ENCODE data around the gene APOBEC4. TPM values are rescaled to one million over a fixed set of nuclear protein-coding genes. Genes with fewer than 3 reads are reported as not detected.
A peak's percentile ranks its signal among the peaks of the same experiment; 100 is the strongest.

Gene APOBEC4
- total RNA-seq, 2 experiments from 2014 or later, result not detected

- Mint-ChIP-seq H3K9me3 (no peaks in the 10 kb centered on the region), H3K36me3 (no peaks in the 10 kb centered on the region), H3K27ac (peak overlapping the region; percentile 85), H3K4me3 (peak overlapping the region; percentile 46), H3K27me3 (no peaks in the 10 kb centered on the region), H3K4me1 (peaks cover 33% of the 10 kb centered on the region)
- peak; percentile 9 for DNase-seq
Measured at GRCh38 chr1:183652107-183652506, 1.0 kb downstream of the APOBEC4 start.

GRCh38 chr1:183651612-183652011 is 1.5 kb downstream of the APOBEC4 start:
- Mint-ChIP-seq H3K4me3 (peak overlapping the region; percentile 46), H3K27me3 (no peaks in the 10 kb centered on the region), H3K36me3 (no peaks in the 10 kb centered on the region), H3K9me3 (no peaks in the 10 kb centered on the region), H3K27ac (peak overlapping the region; percentile 85), H3K4me1 (peaks cover 33% of the 10 kb centered on the region)
- DNase-seq, result no peak

DNA sequence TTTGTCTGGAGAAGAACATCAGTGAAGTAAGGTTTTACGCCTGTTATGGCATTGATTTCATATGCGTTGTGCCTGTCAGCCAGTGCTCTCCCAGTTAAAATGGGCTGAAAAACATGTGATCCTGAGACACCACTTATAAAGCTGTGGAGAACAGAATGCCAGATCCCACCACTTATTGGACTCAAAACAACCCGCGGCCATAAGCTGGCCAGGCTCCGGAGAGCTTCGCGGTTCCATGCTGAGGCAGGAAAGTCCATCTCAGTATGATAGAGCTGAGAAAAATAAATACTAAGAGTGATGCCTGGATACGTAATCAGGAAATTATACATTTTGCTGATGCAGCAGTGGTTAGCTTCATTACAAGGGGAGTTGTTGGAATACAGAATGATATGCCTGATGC is 5.1 kb downstream of the APOBEC4 start:
- Mint-ChIP-seq H3K9me3 (no peaks in the 10 kb centered on the region), H3K27me3 (no peaks in the 10 kb centered on the region), H3K4me1 (peaks cover 19% of the 10 kb centered on the region), H3K4me3 (no peak overlapping the region), H3K36me3 (no peaks in the 10 kb centered on the region), H3K27ac (no peak overlapping the region)
- DNase-seq, result no peak

- Mint-ChIP-seq H3K36me3 (no peaks in the 10 kb centered on the region), H3K27me3 (no peaks in the 10 kb centered on the region), H3K9me3 (no peaks in the 10 kb centered on the region), H3K4me3 (no peak overlapping the region), H3K4me1 (peaks cover 6% of the 10 kb centered on the region), H3K27ac (no peak overlapping the region)
- no peak for DNase-seq
Measured at GRCh38 chr1:183646776-183647175, 6.3 kb downstream of the APOBEC4 start.

GRCh38 chr1:183645531-183645930 is 7.6 kb downstream of the APOBEC4 start:
- no peaks in the 10 kb centered on the region for H3K9me3 Mint-ChIP-seq
- H3K4me1 Mint-ChIP-seq, result no peaks in the 10 kb centered on the region
- no peak overlapping the region for H3K27ac Mint-ChIP-seq
- no peaks in the 10 kb centered on the region for H3K36me3 Mint-ChIP-seq
- H3K4me3 Mint-ChIP-seq, result no peak overlapping the region
- H3K27me3 Mint-ChIP-seq, result no peaks in the 10 kb centered on the region
- DNase-seq, result no peak

- Mint-ChIP-seq H3K9me3 (no peaks in the 10 kb centered on the region), H3K4me3 (no peak overlapping the region), H3K36me3 (no peaks in the 10 kb centered on the region), H3K27ac (no peak overlapping the region), H3K27me3 (no peaks in the 10 kb centered on the region), H3K4me1 (peaks cover 1% of the 10 kb centered on the region)
- no peak for DNase-seq
Measured at GRCh38 chr1:183642166-183642565, 10.9 kb downstream of the APOBEC4 start.

GRCh38 chr1:183640193-183640592 is 12.9 kb downstream of the APOBEC4 start:
- H3K36me3 Mint-ChIP-seq, result peaks cover 2% of the 10 kb centered on the region
- no peak for DNase-seq
- H3K27me3 Mint-ChIP-seq, result peaks cover 4% of the 10 kb centered on the region
- H3K4me3 Mint-ChIP-seq, result no peak overlapping the region
- H3K9me3 Mint-ChIP-seq, result no peaks in the 10 kb centered on the region
- H3K27ac Mint-ChIP-seq, result no peak overlapping the region
- peaks cover 14% of the 10 kb centered on the region for H3K4me1 Mint-ChIP-seq

- peaks cover 4% of the 10 kb centered on the region for H3K36me3 Mint-ChIP-seq
- H3K9me3 Mint-ChIP-seq, result no peaks in the 10 kb centered on the region
- H3K27ac Mint-ChIP-seq, result no peak overlapping the region
- no peak overlapping the region for H3K4me3 Mint-ChIP-seq
- peaks cover 4% of the 10 kb centered on the region for H3K27me3 Mint-ChIP-seq
- H3K4me1 Mint-ChIP-seq, result peaks cover 14% of the 10 kb centered on the region
- DNase-seq, result no peak
Measured at GRCh38 chr1:183638649-183639387, 14.3 kb downstream of the APOBEC4 start.

DNA sequence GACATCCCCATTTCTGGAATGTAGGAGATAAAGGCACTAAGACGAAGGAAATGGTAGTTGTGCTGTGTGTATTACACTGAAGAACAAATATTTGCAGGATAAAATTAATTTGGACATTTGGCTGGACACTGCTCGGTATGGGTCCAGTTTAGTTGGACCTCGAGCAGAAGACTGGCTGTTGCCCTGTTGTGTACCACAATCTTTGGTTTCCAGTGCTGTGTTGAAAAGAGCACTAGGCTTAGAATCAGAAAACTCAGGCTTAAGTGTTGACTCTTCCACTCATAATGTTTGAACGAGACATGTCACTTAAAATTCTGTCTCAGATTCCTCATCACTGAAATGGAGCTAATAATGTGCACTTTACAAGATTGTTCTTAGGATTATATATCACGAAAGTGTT is 16.3 kb downstream of the APOBEC4 start:
- peak overlapping the region; percentile 99 for H3K4me3 Mint-ChIP-seq
- peaks cover 7% of the 10 kb centered on the region for H3K36me3 Mint-ChIP-seq
- no peaks in the 10 kb centered on the region for H3K9me3 Mint-ChIP-seq
- H3K27me3 Mint-ChIP-seq, result peaks cover 4% of the 10 kb centered on the region
- H3K4me1 Mint-ChIP-seq, result peaks cover 25% of the 10 kb centered on the region
- H3K27ac Mint-ChIP-seq, result no peak overlapping the region
- no peak for DNase-seq

DNA sequence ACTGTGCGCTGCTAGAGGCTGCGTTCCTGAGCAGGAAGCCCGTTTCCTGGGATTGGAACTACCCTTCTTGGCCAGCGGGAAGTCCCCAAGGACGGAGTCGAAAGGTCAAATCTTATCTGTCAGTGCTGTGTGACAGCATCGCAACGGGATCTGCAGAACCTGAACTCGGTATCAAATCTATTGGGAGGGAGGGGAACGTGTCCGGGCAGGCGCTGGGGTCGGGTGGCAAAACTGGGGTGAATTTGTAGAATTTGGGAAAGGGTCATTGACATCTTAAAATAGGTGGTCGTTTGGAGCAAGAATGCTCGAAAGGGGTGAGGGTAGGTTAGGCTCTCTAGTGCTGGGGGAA is 16.8 kb downstream of the APOBEC4 start:
- H3K4me3 Mint-ChIP-seq, result peak overlapping the region; percentile 99
- no peaks in the 10 kb centered on the region for H3K9me3 Mint-ChIP-seq
- peaks cover 4% of the 10 kb centered on the region for H3K27me3 Mint-ChIP-seq
- no peak for DNase-seq
- H3K4me1 Mint-ChIP-seq, result peaks cover 28% of the 10 kb centered on the region
- peaks cover 9% of the 10 kb centered on the region for H3K36me3 Mint-ChIP-seq
- peak overlapping the region; percentile 99 for H3K27ac Mint-ChIP-seq

DNA sequence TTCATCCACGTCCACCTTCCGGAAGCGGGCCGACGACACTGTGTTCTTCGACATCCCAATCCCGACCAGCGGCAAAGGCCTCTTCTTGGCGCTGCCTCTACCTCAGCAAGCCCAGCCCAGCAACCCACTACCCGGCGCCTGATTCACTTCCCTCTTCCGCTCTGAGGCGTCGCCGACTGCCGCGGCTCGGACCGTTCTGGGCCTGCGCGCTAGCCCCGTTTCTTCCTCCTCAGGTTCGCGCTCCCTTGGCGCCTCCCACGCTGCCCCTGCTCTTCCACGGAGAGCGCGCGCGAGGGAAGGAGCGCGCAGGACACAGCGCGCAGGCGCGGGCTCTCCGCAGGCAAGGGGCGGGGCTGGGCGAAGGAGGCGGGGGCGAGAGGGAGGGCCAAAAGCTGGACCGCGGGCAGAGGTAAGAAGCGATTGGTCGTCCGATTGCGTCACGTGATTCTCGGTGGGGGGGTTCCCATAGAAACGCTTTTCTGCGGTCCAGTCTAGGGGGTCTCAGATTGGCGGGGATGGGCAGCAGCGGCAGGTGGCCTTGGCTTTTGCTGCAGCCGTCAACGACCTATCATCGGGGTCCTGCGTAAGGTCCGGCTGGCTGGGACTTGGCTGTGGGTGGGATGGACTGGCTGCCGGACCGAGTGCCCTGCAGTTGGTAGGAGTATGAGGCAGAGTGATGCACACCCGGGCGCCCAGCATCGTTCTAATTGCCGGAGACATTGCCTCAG is 17.3 kb downstream of the APOBEC4 start, which contains the start of gene ARPC5:
Gene ARPC5 (minus strand): TSS at position 178 of the 728 bp plus-strand sequence. CDS start 124 bp downstream, at position 54.
- H3K27ac Mint-ChIP-seq, result peak within 1 kb of the TSS; percentile 99

DNA sequence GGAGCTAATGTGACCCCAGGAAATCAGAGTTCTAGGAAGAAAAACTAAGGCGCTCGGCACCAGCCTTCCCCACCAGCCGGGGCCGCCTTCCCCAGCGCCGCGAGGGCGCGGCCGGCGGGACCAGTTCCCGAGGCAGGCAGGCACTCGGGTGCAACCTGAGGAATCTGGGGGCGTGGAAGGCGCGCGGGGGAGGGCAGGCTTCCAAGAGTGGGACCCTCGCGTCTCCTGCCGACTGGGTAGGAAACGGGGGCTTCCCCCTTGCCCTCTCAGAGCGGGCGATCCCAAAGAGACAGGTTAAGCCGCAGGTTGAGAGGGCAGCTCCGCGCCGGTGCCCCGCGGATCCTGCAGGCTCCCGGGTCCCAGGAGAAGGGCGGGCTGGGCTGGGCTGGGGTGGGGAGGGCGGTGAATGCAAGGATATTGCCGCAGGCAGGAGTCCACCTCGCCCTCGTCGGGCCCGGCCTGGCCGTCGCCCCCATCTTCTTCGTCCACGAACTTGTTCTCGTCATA is 18.0 kb downstream of the APOBEC4 start:
- Mint-ChIP-seq H3K9me3 (no peaks in the 10 kb centered on the region), H3K4me3 (peak overlapping the region; percentile 99), H3K36me3 (peaks cover 16% of the 10 kb centered on the region), H3K4me1 (peaks cover 36% of the 10 kb centered on the region), H3K27me3 (peaks cover 4% of the 10 kb centered on the region), H3K27ac (peak overlapping the region; percentile 99)
- DNase-seq, result peak; percentile 26

More for the DNA sequence above, 17.3 kb downstream of the APOBEC4 start, which contains the start of gene ARPC5:
- Mint-ChIP-seq H3K36me3 (peaks cover 11% of the 10 kb centered on the region), H3K4me3 (peak within 1 kb of the TSS; percentile 99), H3K27me3 (peaks cover 4% of the 10 kb centered on the region), H3K9me3 (no peaks in the 10 kb centered on the region), H3K4me1 (peaks cover 30% of the 10 kb centered on the region)
- DNase-seq, result peak; percentile 98

DNA sequence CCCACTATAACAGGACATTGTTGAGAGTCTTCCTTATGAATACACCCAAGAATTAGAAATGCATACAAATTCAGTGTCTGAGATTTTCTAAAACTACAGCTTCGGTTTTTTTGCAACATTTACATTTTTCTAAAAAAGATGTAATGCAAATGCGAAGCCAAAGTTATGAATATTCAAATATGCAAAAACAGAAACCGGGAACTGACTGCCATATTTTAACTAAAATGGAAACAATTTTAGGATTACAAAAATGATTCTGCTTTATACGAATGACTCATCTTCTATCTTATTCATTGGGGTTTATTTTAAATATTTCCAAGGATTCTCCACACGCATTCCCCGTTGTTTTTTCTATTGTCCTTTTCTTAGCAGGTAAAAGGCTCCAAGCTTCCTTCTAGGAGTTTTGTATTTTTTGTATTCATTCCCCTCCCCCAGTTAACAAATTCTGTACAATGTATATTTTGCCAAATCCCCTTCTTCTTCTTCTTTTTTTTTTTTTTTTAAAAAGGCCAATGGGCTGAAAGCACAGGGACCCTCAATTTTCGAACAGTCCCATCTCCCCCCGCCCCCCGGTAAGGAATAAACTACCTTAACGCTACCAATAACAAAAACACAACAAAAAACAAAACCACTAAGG is 18.6 kb downstream of the APOBEC4 start:
- Mint-ChIP-seq H3K27me3 (peaks cover 4% of the 10 kb centered on the region), H3K9me3 (no peaks in the 10 kb centered on the region), H3K4me3 (peak overlapping the region; percentile 99), H3K27ac (peak overlapping the region; percentile 92), H3K36me3 (peaks cover 18% of the 10 kb centered on the region), H3K4me1 (peaks cover 39% of the 10 kb centered on the region)
- DNase-seq, result no peak

GRCh38 chr1:183633676-183634343 is 19.3 kb downstream of the APOBEC4 start:
- peak; percentile 9 for DNase-seq
- Mint-ChIP-seq H3K4me1 (peaks cover 44% of the 10 kb centered on the region), H3K36me3 (peaks cover 22% of the 10 kb centered on the region)

More at GRCh38 chr1:183633676-183634343, 19.3 kb downstream of the APOBEC4 start:
- Mint-ChIP-seq H3K4me3 (peak overlapping the region; percentile 99), H3K9me3 (no peaks in the 10 kb centered on the region), H3K27ac (peak overlapping the region; percentile 92), H3K27me3 (peaks cover 4% of the 10 kb centered on the region)
